Measurements from ENCODE around the gene EVX2. TPM values are rescaled to one million over a fixed set of nuclear protein-coding genes. Genes with fewer than 3 reads are reported as not detected.

The EVX2 gene
- total RNA-seq, 1 experiment from 2014 or later = not detected

DNA sequence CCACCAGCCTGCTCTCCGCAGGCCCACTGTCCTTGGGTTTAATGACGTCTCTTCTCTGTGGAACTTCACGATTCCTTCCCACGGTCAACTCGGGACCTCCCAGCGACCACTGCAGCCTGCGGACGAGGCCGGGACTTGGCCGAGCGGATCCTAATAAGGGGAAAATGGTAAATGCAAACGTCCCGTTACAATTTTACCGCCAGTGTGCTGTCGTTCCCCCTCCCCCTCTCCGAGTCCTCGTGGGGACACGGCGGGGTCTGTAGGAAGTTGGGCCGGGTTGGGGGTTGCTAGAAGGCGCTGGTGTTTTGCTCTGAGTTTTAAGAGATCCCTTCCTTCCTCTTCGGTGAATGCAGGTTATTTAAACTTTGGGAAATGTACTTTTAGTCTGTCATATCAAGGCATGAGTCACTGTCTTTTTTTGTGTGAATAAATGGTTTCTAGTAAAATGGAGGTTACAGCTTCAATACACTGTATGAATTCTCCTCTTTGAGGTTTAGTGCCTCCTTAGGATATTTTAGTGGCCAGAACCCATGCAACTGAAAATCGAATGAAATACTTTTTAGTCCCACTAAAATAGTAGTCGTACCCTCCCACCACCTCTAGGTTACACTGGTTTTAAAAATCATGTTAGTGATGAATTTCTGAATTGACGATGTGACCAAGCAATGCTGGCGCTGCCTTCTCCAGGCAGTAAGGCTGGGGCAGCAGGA is 25.6 kb upstream of the EVX2 start (continued):
- no peak for TF ChIP-seq KAT7 (CRISPR knock-in tag; IDR thresholded peaks at IDR 0.05; ENCODE audit: borderline replicate concordance)
- no peak for TF ChIP-seq IRF2 (CRISPR knock-in tag; IDR thresholded peaks at IDR 0.05; ENCODE audit: borderline replicate concordance, low read depth)
- TF ChIP-seq, protein P1, sequence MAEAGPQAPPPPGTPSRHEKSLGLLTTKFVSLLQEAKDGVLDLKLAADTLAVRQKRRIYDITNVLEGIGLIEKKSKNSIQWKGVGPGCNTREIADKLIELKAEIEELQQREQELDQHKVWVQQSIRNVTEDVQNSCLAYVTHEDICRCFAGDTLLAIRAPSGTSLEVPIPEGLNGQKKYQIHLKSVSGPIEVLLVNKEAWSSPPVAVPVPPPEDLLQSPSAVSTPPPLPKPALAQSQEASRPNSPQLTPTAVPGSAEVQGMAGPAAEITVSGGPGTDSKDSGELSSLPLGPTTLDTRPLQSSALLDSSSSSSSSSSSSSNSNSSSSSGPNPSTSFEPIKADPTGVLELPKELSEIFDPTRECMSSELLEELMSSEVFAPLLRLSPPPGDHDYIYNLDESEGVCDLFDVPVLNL (CRISPR knock-in tag; IDR thresholded peaks at IDR 0.05; ENCODE audit: borderline replicate concordance, low read depth) = no peak
- no peak for TF ChIP-seq ZNF423 (CRISPR knock-in tag; IDR thresholded peaks at IDR 0.05)
- TF ChIP-seq, protein P2, sequence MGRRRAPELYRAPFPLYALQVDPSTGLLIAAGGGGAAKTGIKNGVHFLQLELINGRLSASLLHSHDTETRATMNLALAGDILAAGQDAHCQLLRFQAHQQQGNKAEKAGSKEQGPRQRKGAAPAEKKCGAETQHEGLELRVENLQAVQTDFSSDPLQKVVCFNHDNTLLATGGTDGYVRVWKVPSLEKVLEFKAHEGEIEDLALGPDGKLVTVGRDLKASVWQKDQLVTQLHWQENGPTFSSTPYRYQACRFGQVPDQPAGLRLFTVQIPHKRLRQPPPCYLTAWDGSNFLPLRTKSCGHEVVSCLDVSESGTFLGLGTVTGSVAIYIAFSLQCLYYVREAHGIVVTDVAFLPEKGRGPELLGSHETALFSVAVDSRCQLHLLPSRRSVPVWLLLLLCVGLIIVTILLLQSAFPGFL (CRISPR knock-in tag; IDR thresholded peaks at IDR 0.05; ENCODE audit: borderline replicate concordance) = no peak
- no peak for TF ChIP-seq CREB1 (CRISPR knock-in tag; IDR thresholded peaks at IDR 0.05)
- no peak for TF ChIP-seq SMAD4 (CRISPR knock-in tag; IDR thresholded peaks at IDR 0.05)
- no peak for TF ChIP-seq NR1H2 (CRISPR knock-in tag; IDR thresholded peaks at IDR 0.05)
- no peak for TF ChIP-seq ETV6 (CRISPR knock-in tag; IDR thresholded peaks at IDR 0.05)
- TF ChIP-seq, protein P3, sequence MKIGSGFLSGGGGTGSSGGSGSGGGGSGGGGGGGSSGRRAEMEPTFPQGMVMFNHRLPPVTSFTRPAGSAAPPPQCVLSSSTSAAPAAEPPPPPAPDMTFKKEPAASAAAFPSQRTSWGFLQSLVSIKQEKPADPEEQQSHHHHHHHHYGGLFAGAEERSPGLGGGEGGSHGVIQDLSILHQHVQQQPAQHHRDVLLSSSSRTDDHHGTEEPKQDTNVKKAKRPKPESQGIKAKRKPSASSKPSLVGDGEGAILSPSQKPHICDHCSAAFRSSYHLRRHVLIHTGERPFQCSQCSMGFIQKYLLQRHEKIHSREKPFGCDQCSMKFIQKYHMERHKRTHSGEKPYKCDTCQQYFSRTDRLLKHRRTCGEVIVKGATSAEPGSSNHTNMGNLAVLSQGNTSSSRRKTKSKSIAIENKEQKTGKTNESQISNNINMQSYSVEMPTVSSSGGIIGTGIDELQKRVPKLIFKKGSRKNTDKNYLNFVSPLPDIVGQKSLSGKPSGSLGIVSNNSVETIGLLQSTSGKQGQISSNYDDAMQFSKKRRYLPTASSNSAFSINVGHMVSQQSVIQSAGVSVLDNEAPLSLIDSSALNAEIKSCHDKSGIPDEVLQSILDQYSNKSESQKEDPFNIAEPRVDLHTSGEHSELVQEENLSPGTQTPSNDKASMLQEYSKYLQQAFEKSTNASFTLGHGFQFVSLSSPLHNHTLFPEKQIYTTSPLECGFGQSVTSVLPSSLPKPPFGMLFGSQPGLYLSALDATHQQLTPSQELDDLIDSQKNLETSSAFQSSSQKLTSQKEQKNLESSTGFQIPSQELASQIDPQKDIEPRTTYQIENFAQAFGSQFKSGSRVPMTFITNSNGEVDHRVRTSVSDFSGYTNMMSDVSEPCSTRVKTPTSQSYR (CRISPR knock-in tag; IDR thresholded peaks at IDR 0.05) = no peak
- TF ChIP-seq, protein P4, sequence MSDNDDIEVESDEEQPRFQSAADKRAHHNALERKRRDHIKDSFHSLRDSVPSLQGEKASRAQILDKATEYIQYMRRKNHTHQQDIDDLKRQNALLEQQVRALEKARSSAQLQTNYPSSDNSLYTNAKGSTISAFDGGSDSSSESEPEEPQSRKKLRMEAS (CRISPR knock-in tag; IDR thresholded peaks at IDR 0.05) = no peak

DNA sequence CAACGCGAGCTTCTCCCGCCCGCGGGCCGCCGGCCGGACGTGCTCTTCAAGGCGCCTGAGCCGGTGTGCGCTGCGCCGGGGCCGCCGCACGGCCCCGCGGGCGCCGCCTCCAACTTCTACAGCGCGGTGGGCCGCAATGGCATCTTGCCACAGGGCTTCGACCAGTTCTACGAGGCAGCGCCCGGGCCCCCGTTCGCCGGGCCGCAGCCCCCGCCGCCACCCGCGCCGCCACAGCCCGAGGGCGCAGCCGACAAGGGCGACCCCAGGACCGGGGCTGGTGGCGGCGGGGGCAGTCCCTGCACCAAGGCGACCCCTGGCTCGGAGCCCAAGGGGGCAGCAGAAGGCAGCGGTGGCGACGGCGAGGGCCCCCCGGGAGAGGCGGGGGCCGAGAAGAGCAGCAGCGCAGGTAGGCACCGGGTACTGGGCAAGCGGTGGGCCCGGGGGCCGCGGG is 24.0 kb upstream of the EVX2 start:
- ATAC-seq (no peak), DNase-seq (ENCODE audit: low spot score) (no peak)
- ChIA-PET POLR2A (no interaction called here), CTCF (interaction anchor here (1.0 to 2.4 kb wide), 3 partner anchors 11 to 447 kb away, joined by 3 to 14 read pairs (median 3); no protein-coding TSS in a partner anchor)
- Mint-ChIP-seq H3K36me3 (no peaks in the 10 kb centered on the region), H3K27ac (no peak overlapping the region), H3K9me3 (no peaks in the 10 kb centered on the region), H3K27me3 (ENCODE audit: low read depth) (peaks cover 98% of the 10 kb centered on the region), H3K4me1 (peaks cover 42% of the 10 kb centered on the region), H3K4me3 (no peak overlapping the region)
- TF ChIP-seq CREB1 (CRISPR knock-in tag; IDR thresholded peaks at IDR 0.05) = no peak
- TF ChIP-seq, protein P5, sequence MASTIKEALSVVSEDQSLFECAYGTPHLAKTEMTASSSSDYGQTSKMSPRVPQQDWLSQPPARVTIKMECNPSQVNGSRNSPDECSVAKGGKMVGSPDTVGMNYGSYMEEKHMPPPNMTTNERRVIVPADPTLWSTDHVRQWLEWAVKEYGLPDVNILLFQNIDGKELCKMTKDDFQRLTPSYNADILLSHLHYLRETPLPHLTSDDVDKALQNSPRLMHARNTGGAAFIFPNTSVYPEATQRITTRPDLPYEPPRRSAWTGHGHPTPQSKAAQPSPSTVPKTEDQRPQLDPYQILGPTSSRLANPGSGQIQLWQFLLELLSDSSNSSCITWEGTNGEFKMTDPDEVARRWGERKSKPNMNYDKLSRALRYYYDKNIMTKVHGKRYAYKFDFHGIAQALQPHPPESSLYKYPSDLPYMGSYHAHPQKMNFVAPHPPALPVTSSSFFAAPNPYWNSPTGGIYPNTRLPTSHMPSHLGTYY (CRISPR knock-in tag; IDR thresholded peaks at IDR 0.05) = no peak
- no peak for TF ChIP-seq NFE2L1 (CRISPR knock-in tag; IDR thresholded peaks at IDR 0.05)
- TF ChIP-seq ETV6 (CRISPR knock-in tag; IDR thresholded peaks at IDR 0.05) = no peak
- TF ChIP-seq SMAD4 (CRISPR knock-in tag; IDR thresholded peaks at IDR 0.05) = no peak
- TF ChIP-seq NR2C2 (CRISPR knock-in tag; IDR thresholded peaks at IDR 0.05) = no peak
- TF ChIP-seq, protein P6, sequence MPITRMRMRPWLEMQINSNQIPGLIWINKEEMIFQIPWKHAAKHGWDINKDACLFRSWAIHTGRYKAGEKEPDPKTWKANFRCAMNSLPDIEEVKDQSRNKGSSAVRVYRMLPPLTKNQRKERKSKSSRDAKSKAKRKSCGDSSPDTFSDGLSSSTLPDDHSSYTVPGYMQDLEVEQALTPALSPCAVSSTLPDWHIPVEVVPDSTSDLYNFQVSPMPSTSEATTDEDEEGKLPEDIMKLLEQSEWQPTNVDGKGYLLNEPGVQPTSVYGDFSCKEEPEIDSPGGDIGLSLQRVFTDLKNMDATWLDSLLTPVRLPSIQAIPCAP (CRISPR knock-in tag; IDR thresholded peaks at IDR 0.05) = no peak
- TF ChIP-seq HMGA2 (CRISPR knock-in tag; IDR thresholded peaks at IDR 0.05) = no peak
- no peak for TF ChIP-seq ATF1 (CRISPR knock-in tag; IDR thresholded peaks at IDR 0.05)
- TF ChIP-seq, protein P7, sequence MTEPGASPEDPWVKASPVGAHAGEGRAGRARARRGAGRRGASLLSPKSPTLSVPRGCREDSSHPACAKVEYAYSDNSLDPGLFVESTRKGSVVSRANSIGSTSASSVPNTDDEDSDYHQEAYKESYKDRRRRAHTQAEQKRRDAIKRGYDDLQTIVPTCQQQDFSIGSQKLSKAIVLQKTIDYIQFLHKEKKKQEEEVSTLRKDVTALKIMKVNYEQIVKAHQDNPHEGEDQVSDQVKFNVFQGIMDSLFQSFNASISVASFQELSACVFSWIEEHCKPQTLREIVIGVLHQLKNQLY (CRISPR knock-in tag; IDR thresholded peaks at IDR 0.05) = no peak
- TF ChIP-seq SMAD3 (CRISPR knock-in tag; IDR thresholded peaks at IDR 0.05; ENCODE audit: borderline replicate concordance) = no peak
- TF ChIP-seq, protein P8, sequence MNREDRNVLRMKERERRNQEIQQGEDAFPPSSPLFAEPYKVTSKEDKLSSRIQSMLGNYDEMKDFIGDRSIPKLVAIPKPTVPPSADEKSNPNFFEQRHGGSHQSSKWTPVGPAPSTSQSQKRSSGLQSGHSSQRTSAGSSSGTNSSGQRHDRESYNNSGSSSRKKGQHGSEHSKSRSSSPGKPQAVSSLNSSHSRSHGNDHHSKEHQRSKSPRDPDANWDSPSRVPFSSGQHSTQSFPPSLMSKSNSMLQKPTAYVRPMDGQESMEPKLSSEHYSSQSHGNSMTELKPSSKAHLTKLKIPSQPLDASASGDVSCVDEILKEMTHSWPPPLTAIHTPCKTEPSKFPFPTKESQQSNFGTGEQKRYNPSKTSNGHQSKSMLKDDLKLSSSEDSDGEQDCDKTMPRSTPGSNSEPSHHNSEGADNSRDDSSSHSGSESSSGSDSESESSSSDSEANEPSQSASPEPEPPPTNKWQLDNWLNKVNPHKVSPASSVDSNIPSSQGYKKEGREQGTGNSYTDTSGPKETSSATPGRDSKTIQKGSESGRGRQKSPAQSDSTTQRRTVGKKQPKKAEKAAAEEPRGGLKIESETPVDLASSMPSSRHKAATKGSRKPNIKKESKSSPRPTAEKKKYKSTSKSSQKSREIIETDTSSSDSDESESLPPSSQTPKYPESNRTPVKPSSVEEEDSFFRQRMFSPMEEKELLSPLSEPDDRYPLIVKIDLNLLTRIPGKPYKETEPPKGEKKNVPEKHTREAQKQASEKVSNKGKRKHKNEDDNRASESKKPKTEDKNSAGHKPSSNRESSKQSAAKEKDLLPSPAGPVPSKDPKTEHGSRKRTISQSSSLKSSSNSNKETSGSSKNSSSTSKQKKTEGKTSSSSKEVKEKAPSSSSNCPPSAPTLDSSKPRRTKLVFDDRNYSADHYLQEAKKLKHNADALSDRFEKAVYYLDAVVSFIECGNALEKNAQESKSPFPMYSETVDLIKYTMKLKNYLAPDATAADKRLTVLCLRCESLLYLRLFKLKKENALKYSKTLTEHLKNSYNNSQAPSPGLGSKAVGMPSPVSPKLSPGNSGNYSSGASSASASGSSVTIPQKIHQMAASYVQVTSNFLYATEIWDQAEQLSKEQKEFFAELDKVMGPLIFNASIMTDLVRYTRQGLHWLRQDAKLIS (CRISPR knock-in tag; IDR thresholded peaks at IDR 0.05; ENCODE audit: borderline replicate concordance) = no peak
- TF ChIP-seq SOX15 (CRISPR knock-in tag; IDR thresholded peaks at IDR 0.05) = no peak
- TF ChIP-seq TEAD1 (CRISPR knock-in tag; IDR thresholded peaks at IDR 0.05) = no peak
- no peak for TF ChIP-seq ZNF263 (CRISPR knock-in tag; IDR thresholded peaks at IDR 0.05; ENCODE audit: low read depth)

Measured in WTC11 (cell line).